Activated CD8-positive, alpha-beta memory T cell treated with anti-CD3 and anti-CD28 coated beads for 4 hours (primary cell): ENCODE results near the gene ARFGEF2.
"Not testable (repeated sequence)": the region's sequence is repeated elsewhere in the genome, so short reads cannot be mapped to it uniquely, and the experiment has no call there.

ENCODE experiments used
- DNase-seq, 2 donors: peaks; one replicate each; pipeline ENCODE4 v3.0.0-alpha.2; 2020; ENCODE audit warnings: low read depth in 2 of 2

The ARFGEF2 gene

DNA sequence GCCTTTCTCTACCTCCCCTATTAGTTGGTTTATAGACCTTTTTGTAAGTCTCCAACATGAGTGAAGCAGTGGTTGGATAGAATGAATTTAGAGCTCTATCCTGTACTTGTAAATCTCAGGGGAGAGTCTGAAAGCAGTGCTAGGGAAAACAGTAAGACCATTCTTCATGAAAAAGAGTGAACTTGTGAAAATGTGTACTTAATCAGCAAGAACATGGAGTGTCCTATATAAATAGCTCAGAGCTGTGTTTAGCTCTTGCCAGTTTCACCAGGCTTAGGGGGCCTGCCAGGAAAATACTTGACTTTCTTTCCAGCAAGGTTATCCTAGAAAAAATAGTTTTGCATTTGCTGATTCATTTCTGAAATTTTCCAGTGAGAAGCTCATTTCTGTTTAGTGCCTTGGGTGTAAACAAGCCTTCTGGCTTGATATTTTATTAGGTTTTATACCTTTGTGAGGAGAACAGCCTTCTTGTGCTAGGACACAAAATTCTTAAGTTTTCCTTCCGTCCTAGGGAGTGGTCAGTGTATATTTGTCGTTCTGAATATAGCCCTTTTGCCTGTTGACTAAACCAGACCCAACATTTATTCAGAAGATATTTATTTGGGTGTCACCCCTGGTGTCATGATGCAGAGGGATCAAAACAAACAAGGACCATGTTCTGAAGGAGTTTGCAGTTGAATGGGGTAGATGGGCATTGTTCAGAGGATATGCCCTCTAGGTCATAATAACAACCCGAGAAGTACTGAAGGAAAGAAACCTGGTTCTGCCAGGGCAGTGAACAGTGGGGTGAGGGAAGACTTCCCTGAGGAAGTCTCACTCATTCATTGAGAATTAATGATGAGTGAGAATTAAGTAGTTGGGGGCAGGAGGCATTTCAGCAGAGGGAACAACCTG is 7.6 kb downstream of the ARFGEF2 start:
- no peak for DNase-seq

DNA sequence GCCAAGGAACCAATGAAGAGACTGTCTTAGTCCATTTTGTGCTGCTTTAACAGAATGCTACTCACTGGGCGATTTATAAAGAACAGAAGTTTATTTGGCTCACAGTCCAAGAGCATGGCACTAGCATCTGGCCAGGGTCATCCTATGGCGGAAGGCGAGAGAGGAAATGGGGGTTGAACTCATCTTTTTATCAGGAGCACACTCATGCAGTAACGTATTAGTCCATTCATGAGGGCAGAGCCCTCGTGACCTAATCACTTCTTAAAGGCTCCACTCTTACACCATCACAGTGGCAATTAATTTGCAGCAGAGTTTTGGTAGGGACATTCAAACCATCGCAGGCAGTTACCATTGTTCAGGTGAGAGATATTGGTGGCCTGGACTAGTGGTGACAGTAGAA is 8.5 kb downstream of the ARFGEF2 start:
- no peak for DNase-seq

DNA sequence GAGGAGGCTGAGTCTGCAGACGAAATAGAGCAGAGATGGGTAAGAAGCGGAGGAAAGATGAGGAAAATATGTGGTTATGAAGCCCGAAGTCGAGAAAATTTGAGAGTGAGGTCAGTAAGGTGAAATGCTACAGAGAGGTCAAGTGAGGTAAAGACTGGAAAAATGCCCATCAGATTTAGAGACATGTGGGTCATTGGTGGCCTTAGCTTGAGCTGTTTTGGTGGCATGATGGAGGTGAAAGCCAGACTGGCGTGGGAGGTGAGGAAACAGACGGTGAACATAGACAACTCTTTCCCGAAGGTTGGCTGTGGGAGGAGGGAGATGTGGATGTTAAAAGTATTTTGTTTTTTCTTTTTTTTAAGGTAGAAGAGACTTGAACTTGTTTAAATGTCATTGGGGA is 9.4 kb downstream of the ARFGEF2 start:
- no peak for DNase-seq

DNA sequence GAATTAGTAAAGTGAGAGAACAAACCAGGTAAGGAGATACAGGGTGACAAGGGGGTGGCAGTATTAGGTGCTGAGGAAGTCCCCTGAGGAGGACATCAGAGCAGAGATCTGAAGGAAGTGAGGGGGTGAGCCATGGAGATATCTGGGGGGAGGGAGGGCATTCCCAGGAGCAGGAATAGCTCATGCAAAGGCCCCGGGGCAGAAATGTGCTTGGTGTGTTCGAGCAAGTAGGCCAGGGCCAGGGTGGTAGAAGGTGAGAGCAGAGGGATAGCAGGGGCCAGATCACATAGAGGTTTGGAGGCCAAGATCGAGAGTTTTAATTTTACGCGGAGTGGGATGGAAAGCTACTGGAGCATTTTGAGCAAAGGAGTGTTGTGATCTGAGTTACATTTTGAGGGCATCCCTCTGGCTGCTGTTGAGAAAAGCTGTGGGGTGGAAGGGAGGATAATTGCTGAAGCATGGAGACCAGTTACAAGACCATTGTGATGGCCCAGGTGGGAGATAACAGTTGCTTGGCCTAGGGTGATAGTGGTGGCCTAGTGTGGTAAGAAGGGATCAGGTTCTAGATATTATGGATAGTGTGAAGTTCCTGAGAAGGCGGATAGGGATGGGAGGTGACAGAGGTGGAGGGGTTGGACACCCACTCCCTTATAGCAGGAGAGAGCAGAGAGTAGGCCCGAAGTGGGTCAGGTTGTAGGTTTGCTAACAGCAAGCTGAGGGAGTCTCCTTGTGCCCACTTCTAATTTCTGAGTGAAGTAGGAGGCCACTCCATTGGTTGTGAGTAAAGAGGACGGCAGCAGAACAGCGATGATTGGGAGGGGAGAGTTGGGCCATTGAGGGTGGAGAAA is 10.2 kb downstream of the ARFGEF2 start:
- DNase-seq: no peak

DNA sequence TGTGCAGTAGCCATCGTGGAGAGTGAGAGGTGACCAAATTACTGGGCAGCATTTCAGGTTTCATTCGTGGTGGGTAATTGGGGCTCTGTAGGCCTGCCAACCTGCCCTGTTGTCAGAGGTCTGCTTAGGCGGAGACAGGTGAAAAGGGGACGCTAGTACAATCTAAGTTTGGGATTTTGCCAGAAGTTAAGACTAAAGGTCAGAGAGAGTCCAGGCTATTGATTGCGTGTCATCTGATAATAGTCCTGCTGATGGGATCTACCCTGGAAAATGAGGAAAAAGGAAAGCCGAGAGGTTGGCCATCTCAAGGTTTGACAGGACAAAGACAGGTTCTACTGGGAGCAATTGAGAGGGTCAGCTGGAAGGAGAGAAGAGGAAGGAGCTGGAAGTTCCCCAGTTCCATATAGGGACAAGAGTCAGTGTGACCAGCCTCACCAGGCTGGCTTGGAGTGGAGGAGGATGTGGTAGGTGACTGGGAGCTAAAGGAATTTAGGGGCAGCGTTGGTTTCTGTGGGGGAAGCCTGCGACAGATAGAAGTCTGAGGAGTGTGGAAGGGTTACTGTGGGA is 10.9 kb downstream of the ARFGEF2 start:
- no peak for DNase-seq

DNA sequence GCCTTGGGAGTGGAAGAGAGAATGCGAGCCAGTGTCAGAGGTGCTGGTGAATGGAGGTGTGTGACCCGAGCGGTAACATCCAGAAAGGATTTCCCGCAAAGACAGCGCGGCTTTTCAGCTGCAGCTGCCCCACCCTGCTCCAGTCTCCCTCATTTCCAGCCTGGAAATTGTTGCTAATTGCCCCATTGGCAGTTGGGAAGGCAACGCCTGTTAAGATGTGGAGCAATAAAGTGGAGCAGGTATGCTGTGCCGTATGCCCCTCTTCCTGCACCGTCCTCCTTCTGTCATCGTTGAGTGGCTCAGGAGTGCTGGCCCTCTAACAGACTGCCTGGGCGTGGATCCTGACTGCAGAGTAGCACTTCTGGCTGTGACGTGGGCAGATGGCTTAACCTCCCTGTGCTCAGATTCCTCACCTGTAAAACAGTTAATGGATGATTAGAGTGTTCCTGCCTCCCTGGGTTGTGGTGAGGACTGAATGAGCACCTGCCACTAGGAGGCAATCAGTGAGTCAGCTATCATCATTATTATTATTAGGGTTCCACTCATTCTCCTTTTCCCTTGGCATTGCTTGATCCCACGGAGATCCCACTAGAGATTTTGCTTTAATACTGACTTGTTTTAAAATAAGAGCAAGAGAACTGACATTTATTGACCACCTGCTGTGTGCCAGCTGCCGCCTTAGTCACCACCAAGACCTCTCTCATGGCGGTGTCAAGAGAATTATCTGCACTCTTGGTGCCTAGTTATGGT is 11.7 kb downstream of the ARFGEF2 start:
- no peak for DNase-seq

DNA sequence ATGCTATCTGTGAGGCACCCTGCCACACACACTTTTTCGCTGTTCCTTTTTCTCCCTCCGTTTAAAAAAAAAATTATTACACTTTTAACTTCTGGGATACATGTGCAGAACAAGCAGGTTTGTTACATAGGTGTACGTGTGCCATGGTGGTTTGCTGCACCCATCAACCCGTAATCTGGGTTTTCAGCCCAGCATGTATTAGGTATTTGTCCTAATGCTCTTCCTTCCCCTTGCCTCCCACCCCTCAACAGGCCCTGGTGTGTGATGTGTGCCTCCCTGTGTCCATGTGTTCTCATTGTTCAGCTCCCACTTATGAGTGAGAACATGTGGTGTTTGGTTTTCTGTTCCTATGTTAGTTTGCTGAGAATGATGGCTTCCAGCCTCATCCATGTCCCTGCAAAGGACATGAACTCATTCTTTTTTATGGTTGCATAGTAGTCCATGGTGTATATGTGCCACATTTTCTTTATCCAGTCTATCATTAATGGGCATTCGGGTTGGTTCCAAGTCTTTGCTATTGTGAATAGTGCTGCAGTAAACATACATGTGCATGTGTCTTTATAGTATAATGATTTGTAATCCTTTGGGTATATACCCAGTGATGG is 12.9 kb downstream of the ARFGEF2 start:
- not testable (repeated sequence) for DNase-seq

DNA sequence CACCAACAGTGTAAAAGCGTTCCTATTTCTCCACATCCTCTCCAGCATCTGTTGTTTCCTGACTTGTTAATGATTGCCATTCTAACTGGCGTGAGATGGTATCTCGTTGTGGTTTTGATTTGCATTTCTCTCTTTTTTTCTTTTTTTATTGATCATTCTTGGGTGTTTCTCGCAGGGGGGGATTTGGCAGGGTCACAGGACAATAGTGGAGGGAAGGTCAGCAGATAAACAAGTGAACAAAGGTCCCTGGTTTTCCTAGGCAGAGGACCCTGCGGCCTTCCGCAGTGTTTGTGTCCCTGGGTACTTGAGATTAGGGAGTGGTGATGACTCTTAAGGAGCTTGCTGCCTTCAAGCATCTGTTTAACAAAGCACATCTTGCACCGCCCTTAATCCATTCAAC is 13.5 kb downstream of the ARFGEF2 start:
- DNase-seq: not testable (repeated sequence)

DNA sequence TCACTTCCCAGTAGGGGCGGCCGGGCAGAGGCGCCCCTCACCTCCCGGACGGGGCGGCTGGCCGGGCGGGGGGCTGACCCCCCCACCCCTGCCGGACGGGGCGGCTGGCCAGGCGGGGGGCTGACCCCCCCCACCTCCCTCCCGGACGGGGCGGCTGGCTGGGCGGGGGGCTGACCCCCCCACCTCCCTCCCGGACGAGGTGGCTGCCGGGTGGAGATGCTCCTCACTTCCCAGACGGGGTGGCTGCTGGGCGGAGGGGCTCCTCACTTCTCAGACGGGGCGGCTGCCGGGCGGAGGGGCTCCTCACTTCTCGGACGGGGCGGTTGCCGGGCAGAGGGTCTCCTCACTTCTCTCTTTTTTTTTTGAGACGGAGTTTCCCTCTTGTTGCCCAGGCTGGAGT is 14.7 kb downstream of the ARFGEF2 start:
- not testable (repeated sequence) for DNase-seq

DNA sequence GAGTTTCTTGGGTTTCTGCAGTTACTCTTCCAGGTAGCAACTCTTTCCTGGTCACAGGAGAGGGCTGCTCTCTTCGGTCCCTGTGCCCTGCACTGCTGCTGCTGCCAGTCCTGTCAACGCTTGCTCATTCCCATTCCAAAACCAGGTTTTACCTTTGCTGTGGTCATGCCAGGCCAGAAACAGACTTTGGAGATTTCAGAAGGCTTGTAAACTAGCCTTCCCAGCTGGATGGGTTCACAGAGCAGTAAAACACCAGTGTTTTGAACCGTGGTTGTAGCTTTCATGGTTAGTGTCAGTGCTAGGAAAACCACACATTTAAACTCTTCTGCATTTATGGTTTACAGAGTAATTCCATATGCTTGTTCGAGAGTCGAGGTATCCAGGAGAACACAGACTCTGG is 16.2 kb downstream of the ARFGEF2 start:
- DNase-seq: no peak

DNA sequence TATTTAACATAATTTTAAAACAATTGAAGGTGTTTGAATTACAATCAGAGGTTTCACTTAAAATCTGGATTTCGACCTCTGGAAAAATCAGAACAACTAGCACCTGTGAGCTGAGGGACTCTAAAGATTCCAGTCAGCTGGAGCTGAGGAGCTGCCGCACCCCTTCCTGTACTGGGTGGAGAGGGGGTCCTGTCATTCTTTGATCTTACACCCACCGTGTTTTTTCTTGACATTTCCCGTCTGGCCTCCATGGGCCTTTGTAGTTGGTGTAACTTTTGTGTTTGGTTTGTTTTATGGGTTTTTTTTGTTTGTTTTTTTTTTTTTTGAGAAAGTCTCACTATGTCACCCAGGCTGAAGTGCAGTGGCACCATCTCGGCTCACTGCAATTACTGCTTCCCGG is 17.2 kb downstream of the ARFGEF2 start:
- DNase-seq: no peak

DNA sequence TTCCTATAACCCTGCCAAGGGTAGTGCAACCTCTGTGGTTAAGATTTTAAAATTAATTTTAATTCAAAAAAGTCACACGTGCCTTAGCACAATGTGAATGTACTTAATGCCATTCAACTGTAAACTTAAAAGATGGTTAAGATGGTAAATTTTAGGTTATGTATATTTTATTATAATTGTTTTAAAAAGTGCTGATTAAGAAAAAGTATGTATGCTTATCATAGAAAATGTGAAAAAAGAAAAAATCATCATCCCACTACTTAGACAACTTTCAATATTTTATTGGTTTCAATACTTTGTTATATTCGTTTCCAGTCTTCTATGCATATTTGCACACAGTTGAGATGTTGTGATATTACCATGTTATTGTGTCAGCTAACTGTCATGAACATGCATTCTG is 18.7 kb downstream of the ARFGEF2 start:
- DNase-seq: no peak

DNA sequence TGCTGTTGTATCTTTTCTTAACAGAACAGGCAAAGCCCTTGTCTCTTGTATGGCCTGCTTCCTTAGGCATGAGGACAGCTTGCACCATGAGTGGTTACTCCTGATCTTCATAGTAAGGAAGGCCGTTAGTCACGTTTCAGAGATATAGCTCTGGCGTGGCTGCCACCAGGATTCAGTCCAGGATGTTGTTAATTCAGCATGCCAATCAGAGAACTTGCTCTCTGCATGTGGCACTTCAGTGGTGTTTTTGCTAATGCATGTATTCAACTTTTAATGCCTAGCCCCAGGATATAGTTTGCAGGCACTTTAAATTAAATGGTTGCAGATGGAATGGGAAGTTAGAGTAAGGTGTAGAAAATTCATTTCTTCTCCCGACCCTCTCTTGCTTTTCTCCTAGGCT is 20.0 kb downstream of the ARFGEF2 start:
- no peak for DNase-seq

DNA sequence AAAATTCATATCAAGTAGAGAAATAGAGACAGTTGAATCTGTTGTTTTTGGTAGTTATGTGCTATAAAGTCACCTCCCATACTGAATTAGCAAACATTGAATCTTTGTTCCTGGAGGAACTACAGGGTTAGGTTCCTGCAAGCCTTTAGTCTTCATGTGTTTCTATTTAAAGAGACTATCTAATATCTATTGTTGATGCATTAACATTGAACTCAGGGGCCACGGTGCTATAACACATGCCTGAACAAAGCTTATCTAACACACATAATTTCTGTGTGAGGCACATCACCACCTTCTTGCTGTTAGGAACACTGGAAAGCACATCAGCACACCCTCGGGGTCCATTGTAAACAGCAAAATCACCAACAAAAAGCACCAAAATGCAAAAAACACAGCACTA is 21.2 kb downstream of the ARFGEF2 start:
- DNase-seq: no peak

DNA sequence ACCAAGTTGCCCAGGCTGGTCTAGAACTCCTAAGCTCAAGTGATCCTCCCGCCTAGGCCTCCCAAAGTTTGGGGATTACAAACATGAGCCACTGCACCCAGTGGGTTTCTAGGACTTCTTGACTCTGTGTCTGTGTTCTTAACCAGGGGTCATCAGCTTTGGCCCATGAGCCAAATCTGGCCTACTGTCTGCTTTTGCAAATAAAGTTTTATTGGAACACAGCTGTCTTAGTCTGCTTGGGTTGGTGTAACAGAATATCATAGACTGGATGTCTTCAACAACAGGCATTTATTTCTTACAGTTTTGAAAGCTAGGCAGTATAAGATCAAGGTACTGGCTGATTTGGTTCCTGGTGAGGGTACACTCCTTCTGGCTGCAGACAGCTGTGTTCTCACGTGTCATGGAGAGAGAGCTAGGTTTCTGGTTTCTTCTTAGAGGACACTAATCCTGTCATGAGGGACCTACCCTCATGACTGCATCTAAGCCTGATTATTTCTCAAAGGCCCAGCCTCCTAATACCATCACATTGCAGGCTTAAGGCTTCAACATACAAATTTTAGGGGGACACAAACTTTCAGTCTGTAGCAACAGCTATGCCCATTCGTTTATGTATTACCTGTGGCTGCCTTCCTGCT is 23.3 kb downstream of the ARFGEF2 start:
- no peak for DNase-seq

DNA sequence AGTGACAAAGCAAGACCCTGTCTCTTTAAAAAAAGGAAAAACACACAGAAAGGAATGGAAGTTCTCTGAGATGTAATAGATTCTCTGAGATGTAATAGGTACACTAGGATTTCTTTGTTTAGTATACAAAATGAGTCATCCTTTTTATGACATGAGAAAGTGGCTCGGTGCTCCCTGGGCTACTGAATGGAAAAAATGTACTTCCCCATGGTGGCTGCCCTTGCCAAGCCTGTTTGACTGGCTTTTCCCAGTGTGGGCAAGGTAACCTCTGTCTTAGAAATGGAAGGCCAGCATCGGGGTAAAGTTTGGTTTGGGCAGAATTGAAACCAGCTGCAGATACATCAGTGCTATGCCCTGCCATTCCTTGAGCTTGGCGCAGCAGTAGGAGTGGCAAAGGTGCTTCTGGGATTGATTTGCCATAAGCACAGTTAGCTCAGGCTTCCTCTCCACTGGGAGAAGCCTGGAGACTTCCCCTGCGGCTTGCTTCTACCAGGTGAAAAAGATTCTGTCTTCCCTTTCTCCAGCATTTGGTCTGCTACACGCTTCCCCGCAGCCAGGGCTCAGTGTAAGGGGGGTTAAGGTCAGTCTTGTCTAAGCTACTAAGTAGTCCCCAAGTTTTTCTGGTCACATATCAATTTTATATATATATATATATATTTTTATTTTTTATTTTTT is 24.5 kb downstream of the ARFGEF2 start:
- DNase-seq: no peak

DNA sequence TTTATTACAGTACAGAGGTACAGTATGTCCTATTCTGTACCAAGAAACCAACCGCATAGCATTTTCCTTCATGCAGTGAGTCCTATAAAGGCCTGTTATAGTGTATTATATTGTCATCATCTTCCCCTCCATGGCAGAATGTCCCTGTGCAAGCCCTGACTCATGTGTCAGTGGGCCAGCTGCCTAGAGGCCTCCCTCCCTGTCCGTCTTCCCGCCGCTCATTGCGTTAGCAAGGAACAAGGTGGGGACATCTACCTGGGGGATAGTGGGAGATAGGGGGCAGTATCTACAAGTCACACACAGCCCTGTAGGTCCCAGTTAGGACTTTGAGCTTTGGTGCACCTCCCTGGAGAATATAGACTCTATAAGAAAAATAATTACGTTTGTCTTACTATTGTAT is 27.1 kb downstream of the ARFGEF2 start:
- no peak for DNase-seq

DNA sequence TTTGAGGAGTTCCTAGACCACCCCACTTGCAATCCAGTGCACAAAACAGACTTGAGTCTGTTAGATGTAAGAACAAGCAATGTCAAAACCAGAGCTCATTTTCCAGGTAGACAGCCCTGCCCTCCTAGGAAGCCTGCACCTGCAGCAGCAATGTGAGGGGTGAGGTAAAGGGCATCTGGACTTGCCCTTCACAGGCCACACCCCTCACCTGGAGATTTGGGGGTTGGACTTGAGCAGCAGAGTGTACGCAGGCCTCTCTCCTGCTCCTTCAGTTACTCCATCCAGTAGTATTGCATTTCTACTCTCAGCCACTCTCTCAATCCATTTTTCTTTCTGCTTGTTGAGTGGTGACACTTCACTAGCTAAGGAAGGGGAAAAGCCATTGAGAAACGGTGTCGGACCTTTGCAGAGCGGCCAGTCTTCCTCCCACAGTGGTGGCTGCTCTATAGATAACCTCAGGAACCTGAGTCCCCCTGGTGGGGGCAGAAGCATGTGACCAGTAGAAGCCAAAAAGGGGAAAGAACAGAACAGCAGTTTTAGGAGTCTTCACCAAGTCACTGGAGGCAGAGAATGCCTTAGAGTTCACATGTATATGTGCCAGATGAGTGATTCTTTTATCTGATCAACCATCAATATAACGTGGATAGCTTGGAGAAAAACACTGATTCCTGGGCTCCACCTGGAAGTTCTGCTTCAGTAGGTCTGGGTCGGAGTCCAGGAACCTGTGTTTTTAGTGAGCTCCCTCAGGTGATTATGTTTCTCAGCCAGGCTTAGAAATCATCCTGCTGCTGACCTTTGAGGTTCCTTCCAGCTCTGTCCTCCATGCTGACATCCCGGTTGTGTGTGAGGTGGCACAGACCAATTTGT is 28.0 kb downstream of the ARFGEF2 start:
- no peak for DNase-seq

DNA sequence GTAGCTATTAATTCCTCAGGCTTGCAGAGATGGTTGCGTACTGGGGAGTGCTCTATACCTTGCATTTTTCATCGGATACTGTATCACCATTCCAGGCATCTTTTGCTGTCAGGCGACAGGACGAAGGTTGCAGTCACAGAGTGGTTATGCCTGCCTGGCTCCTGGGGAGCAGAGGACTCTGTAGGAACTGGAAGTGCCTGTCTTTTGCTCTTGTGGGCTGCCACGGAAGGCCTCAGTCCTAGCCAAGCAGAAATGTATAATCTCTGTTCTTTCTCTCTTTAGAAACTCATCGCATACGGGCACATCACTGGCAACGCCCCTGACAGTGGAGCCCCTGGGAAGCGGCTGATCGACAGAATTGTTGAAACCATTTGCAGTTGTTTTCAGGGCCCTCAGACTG is 29.5 kb downstream of the ARFGEF2 start:
- DNase-seq: no peak
